ENCODE data around the gene FCER1G. TPM values are rescaled to one million over a fixed set of nuclear protein-coding genes. Genes with fewer than 3 reads are reported as not detected.
A peak's percentile ranks its signal among the peaks of the same experiment; 100 is the strongest.

The FCER1G gene
- total RNA-seq, 1 experiment from 2014 or later = not detected

DNA sequence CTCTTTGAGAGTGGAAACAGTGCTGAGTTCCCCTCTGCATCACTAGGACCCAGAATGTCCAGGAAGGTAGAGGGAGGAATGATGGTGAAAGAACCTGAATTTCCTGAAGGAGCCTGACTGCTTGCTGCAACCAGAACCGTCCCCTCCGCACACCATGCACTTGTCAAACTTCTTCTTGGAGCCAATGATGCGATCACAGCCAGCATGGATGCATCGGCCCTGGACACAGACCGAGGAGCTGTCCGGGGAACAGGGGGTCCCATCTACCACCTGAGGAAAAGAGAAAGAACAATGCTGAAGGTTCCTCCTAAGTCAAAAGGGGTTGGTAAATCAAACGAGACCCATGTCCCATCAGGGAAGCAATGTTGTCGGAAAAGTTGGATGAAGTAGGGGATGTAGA lies 23.1 kb upstream of the FCER1G start:
- Histone ChIP-seq H3K9me3 (ENCODE audit: insufficient read depth, low read depth) (no peaks in the 10 kb centered on the region), H3K27ac (no peak overlapping the region), H2AFZ (no peak overlapping the region), H3K4me2 (no peak overlapping the region), H3K4me3 (no peak overlapping the region), H4K20me1 (ENCODE audit: insufficient read depth) (no peaks in the 10 kb centered on the region), H3K9me2 (ENCODE audit: insufficient read depth) (no peaks in the 10 kb centered on the region), H3K36me3 (ENCODE audit: low read depth) (no peaks in the 10 kb centered on the region), H3F3A (ENCODE audit: insufficient read depth, low read depth) (no peaks in the 10 kb centered on the region), H3K79me2 (ENCODE audit: low read depth) (no peaks in the 10 kb centered on the region), H3K27me3 (ENCODE audit: insufficient read depth, low read depth) (no peaks in the 10 kb centered on the region), H3K4me1 (replicated peaks; ENCODE audit: insufficient read depth) (no peaks in the 10 kb centered on the region)
- DNase-seq = no peak
- no peak for TF ChIP-seq EZH2 (IDR thresholded peaks at IDR 0.05; ENCODE audit: low read depth)
- POLR2A ChIA-PET (ENCODE audit: unreplicated experiment) = no interaction called here
- intact Hi-C loops (cut with micrococcal nuclease; ENCODE audit: unreplicated experiment) = loop anchor here (1.0 kb wide), 1 partner anchor 190 kb away; no protein-coding TSS in a partner anchor
- BruUV-seq (replicated peaks) = no TSS peak
- CTCF ChIA-PET = interaction anchor here (0.6 kb wide), 1 partner anchor 434 kb away, joined by 3 read pairs; no protein-coding TSS in a partner anchor

DNA sequence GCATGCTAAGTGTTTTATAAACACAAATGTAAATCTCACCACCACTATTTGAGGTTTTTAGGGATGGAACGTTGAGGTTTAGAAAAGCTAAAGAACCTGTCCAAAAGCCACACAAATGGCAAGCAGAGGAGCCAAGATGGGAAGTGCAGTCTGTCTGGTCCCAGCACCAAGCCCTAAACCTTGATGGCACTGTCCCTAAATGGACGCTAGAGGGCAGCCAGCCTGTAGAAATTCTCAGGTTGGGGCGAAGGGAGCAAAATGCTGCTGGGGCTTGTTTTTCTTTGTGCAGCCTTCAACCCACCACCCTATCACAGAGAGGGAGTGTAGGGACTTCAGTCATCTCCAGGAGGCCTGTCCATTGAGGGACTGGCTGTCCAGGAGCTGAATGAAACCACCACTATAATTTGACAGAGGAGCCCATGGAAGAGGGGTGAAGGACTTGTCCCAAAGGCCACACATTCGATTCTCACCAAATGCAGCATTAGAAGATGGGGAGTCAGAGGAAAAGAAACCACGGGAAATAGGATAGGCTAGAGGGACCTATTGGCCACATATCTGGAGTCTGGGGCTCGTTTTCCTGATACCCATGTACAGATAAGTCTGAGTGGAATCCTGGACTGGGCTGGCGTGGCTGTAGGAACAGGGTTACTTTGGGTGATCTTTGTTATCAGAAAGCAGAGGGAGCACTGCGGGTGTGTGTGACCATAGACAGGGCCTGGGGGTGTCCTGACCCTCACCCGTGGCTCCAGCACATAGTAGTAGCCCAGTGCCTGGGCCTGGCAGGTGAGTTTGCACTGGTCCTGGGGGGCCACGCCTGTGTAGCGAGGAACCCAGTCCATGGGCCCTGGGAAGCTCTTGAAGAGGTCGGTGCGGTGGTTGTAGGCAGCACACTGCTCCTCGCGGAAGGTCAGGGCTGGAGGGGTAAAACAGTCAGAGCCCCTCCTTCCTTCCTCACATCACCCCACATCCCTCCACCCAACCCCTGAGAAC lies 22.3 kb upstream of the FCER1G start:
- Histone ChIP-seq H3K27me3 (ENCODE audit: insufficient read depth, low read depth) (no peaks in the 10 kb centered on the region), H3K9me3 (ENCODE audit: insufficient read depth, low read depth) (no peaks in the 10 kb centered on the region), H3F3A (ENCODE audit: insufficient read depth, low read depth) (no peaks in the 10 kb centered on the region), H3K9me2 (ENCODE audit: insufficient read depth) (no peaks in the 10 kb centered on the region), H2AFZ (no peak overlapping the region), H3K4me3 (no peak overlapping the region), H3K4me2 (no peak overlapping the region), H3K4me1 (replicated peaks; ENCODE audit: insufficient read depth) (no peaks in the 10 kb centered on the region), H3K27ac (no peak overlapping the region), H3K36me3 (ENCODE audit: low read depth) (no peaks in the 10 kb centered on the region), H3K79me2 (ENCODE audit: low read depth) (no peaks in the 10 kb centered on the region), H4K20me1 (ENCODE audit: insufficient read depth) (no peaks in the 10 kb centered on the region)
- CTCF ChIA-PET = interaction anchor here (0.5 to 1.2 kb wide), 3 partner anchors 33 to 1582 kb away, joined by 3 to 4 read pairs (median 3); partner anchors contain the start of gene TOMM40L
- peak; percentile 38 to 52 for DNase-seq
- no peak for TF ChIP-seq EZH2 (IDR thresholded peaks at IDR 0.05; ENCODE audit: low read depth)
- TF ChIP-seq, protein P1, sequence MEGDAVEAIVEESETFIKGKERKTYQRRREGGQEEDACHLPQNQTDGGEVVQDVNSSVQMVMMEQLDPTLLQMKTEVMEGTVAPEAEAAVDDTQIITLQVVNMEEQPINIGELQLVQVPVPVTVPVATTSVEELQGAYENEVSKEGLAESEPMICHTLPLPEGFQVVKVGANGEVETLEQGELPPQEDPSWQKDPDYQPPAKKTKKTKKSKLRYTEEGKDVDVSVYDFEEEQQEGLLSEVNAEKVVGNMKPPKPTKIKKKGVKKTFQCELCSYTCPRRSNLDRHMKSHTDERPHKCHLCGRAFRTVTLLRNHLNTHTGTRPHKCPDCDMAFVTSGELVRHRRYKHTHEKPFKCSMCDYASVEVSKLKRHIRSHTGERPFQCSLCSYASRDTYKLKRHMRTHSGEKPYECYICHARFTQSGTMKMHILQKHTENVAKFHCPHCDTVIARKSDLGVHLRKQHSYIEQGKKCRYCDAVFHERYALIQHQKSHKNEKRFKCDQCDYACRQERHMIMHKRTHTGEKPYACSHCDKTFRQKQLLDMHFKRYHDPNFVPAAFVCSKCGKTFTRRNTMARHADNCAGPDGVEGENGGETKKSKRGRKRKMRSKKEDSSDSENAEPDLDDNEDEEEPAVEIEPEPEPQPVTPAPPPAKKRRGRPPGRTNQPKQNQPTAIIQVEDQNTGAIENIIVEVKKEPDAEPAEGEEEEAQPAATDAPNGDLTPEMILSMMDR (conservative IDR thresholded peaks at IDR 0.05) = peak; percentile 86
- no TSS peak for BruUV-seq (replicated peaks)
- intact Hi-C loops (cut with micrococcal nuclease; ENCODE audit: unreplicated experiment) = loop anchor here (1.0 kb wide), 1 partner anchor 190 kb away; no protein-coding TSS in a partner anchor
- POLR2A ChIA-PET (ENCODE audit: unreplicated experiment) = no interaction called here

DNA sequence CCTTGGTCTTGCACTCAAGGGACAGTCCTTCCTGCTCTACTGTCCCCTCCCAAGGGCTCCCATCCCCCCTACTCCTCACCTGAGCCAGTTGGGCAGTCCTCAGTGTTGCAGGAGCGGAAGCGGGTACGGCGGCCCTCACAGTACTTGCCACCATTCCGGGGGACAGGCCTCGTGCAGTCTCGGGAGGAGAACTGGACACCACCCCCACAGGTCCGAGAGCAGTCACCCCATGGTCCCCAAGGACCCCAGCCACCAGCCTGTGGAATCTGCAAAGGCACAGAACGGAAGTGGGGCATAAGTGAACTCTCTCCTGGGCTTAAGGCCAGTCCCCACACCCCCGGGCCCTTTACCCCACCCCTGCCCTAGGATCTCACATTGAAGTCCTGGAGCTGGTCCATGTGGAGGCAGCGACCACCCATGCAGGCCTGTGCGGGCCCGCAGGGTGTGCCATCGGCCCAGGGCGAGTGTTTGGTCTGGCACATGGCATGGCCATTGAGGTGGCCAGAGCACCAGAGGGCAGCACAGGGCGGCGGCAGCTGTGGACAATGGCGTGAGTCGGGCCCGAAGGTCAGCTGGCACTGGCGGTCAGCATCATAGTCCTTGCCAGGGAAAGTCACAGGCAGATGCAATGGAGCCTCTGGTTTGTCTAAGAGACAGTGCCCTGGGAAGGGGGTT lies 21.4 kb upstream of the FCER1G start:
- DNase-seq = no peak
- no peak for TF ChIP-seq EZH2 (IDR thresholded peaks at IDR 0.05; ENCODE audit: low read depth)
- TF ChIP-seq, protein P1 (conservative IDR thresholded peaks at IDR 0.05) = no peak
- CTCF ChIA-PET = interaction anchor here (0.5 to 1.2 kb wide), 2 partner anchors 32 to 1581 kb away, joined by 3 to 4 read pairs; partner anchors contain the start of gene TOMM40L

More for the DNA sequence above, 21.4 kb upstream of the FCER1G start:
- Histone ChIP-seq H3K27ac (no peak overlapping the region), H2AFZ (no peak overlapping the region), H4K20me1 (ENCODE audit: insufficient read depth) (no peaks in the 10 kb centered on the region), H3K4me3 (no peak overlapping the region), H3K4me1 (replicated peaks; ENCODE audit: insufficient read depth) (peaks cover 4% of the 10 kb centered on the region; the same call in 1 of the 2 replicates), H3K27me3 (ENCODE audit: insufficient read depth, low read depth) (no peaks in the 10 kb centered on the region), H3K36me3 (ENCODE audit: low read depth) (no peaks in the 10 kb centered on the region), H3K79me2 (ENCODE audit: low read depth) (no peaks in the 10 kb centered on the region), H3K9me2 (ENCODE audit: insufficient read depth) (no peaks in the 10 kb centered on the region), H3K9me3 (ENCODE audit: insufficient read depth, low read depth) (no peaks in the 10 kb centered on the region), H3K4me2 (no peak overlapping the region), H3F3A (ENCODE audit: insufficient read depth, low read depth) (peaks cover 2% of the 10 kb centered on the region; the same call in 1 of the 2 replicates)
- BruUV-seq (replicated peaks) = no TSS peak
- intact Hi-C loops (cut with micrococcal nuclease; ENCODE audit: unreplicated experiment) = no loop called here
- POLR2A ChIA-PET (ENCODE audit: unreplicated experiment) = no interaction called here

All from PC-9 (cell line).